Activated CD8-positive, alpha-beta T cell treated with anti-CD3 and anti-CD28 coated beads for 36 hours (primary cell): ENCODE results near the gene LRRC27. TPM values are rescaled to one million over a fixed set of nuclear protein-coding genes. Genes with fewer than 3 reads are reported as not detected.

Experiments
- ATAC-seq: fragments of 200-7000 bp; cut with Tn5 transposase; one replicate; pipeline ENCODE4 v1.10.0; 2021; ENCODE audit warnings: mild to moderate bottlenecking, moderate library complexity
- CTCF ChIA-PET: fragments of 350-600 bp; sonication (Branson Sonifier 250); formaldehyde crosslinking; loops from one replicate; lab custom pipeline; 2021; ENCODE audit warnings: antibody characterized with exemption; lab: Charles Lee
- POLR2A ChIA-PET: fragments of 350-600 bp; sonication (Branson Sonifier 250); formaldehyde crosslinking; loops from one replicate; lab custom pipeline; 2021; ENCODE audit warnings: antibody characterized with exemption; lab: Charles Lee
- DNase-seq: peaks from one replicate; pipeline ENCODE4 v3.0.0-alpha.2; 2020
- H3K27ac Mint-ChIP-seq: one replicate; pipeline ENCODE4 v1.8.0; 2021; ENCODE audit warnings: mild to moderate bottlenecking, mixed read lengths
- H3K27me3 Mint-ChIP-seq: one replicate; pipeline ENCODE4 v1.8.0; 2021; ENCODE audit warnings: mixed read lengths
- H3K36me3 Mint-ChIP-seq: one replicate; pipeline ENCODE4 v1.8.0; 2021; ENCODE audit warnings: low read depth, mixed read lengths
- H3K4me1 Mint-ChIP-seq: one replicate; pipeline ENCODE4 v1.8.0; 2021; ENCODE audit warnings: low read depth, mixed read lengths
- H3K4me3 Mint-ChIP-seq: one replicate; pipeline ENCODE4 v1.8.0; 2021; ENCODE audit warnings: mild to moderate bottlenecking, moderate library complexity, mixed read lengths
- H3K9me3 Mint-ChIP-seq: one replicate; pipeline ENCODE4 v1.8.0; 2021; ENCODE audit warnings: mixed read lengths
- CTCF ChIP-seq: fragments of 200-600 bp; IDR thresholded peaks from one replicate; pipeline ENCODE4 v1.8.0; 2022; ENCODE audit warnings: antibody characterized with exemption, mild to moderate bottlenecking
- intact Hi-C: fragments of 100-400 bp; cut with micrococcal nuclease; formaldehyde crosslinking; loops from one replicate; pipeline ENCODE4 v1.10.0; 2022
- total RNA-seq, 2 experiments: library from RNA; stranded (reverse); gene quantifications; one replicate each; pipeline ENCODE4 v1.2.3, GENCODE V29; 2021

The LRRC27 gene
- total RNA-seq, 2 experiments from 2014 or later = 2.7 to 3.5 TPM

- ChIA-PET CTCF (no interaction called here), POLR2A (no interaction called here)
- ATAC-seq (no peak), DNase-seq (no peak)
- no peak overlapping the region for H3K27ac Mint-ChIP-seq
- H3K36me3 Mint-ChIP-seq = no peaks in the 10 kb centered on the region
- intact Hi-C loops = no loop called here
- H3K27me3 Mint-ChIP-seq = no peaks in the 10 kb centered on the region
- no peaks in the 10 kb centered on the region for H3K4me1 Mint-ChIP-seq
- H3K9me3 Mint-ChIP-seq = no peaks in the 10 kb centered on the region
- no peak for TF ChIP-seq CTCF
- H3K4me3 Mint-ChIP-seq = no peak overlapping the region
Observed at GRCh38 chr10:132290631-132291030, 41.4 kb upstream of the LRRC27 start.

- POLR2A ChIA-PET = no interaction called here
- no peaks in the 10 kb centered on the region for H3K9me3 Mint-ChIP-seq
- CTCF ChIA-PET = no interaction called here
- ATAC-seq (no peak), DNase-seq (no peak)
- H3K4me1 Mint-ChIP-seq = no peaks in the 10 kb centered on the region
- TF ChIP-seq CTCF = no peak
- H3K36me3 Mint-ChIP-seq = no peaks in the 10 kb centered on the region
- H3K27me3 Mint-ChIP-seq = no peaks in the 10 kb centered on the region
- H3K4me3 Mint-ChIP-seq = no peak overlapping the region
- H3K27ac Mint-ChIP-seq = no peak overlapping the region
- intact Hi-C loops = no loop called here
Observed at GRCh38 chr10:132291826-132292225, 40.2 kb upstream of the LRRC27 start.

- Mint-ChIP-seq H3K4me3 (no peak overlapping the region), H3K27me3 (no peaks in the 10 kb centered on the region), H3K4me1 (peaks cover 2% of the 10 kb centered on the region), H3K9me3 (no peaks in the 10 kb centered on the region), H3K36me3 (no peaks in the 10 kb centered on the region), H3K27ac (no peak overlapping the region)
- TF ChIP-seq CTCF = no peak
- intact Hi-C loops = no loop called here
- CTCF ChIA-PET = no interaction called here
- no peak for DNase-seq
- POLR2A ChIA-PET = no interaction called here
- ATAC-seq = no peak
Observed at GRCh38 chr10:132292287-132293200, 39.4 kb upstream of the LRRC27 start.

- Mint-ChIP-seq H3K4me1 (peaks cover 7% of the 10 kb centered on the region), H3K36me3 (no peaks in the 10 kb centered on the region), H3K4me3 (no peak overlapping the region), H3K9me3 (no peaks in the 10 kb centered on the region), H3K27ac (no peak overlapping the region), H3K27me3 (no peaks in the 10 kb centered on the region)
- no peak for TF ChIP-seq CTCF
- no peak for ATAC-seq
- ChIA-PET CTCF (no interaction called here), POLR2A (no interaction called here)
- intact Hi-C loops = no loop called here
- DNase-seq = no peak
Observed at GRCh38 chr10:132293201-132293812, 38.7 kb upstream of the LRRC27 start.

GRCh38 chr10:132293813-132294520 is 38.0 kb upstream of the LRRC27 start:
- TF ChIP-seq CTCF = no peak
- intact Hi-C loops = no loop called here
- H3K4me3 Mint-ChIP-seq = no peak overlapping the region
- no peaks in the 10 kb centered on the region for H3K36me3 Mint-ChIP-seq
- DNase-seq (no peak), ATAC-seq (no peak)
- H3K27ac Mint-ChIP-seq = no peak overlapping the region
- H3K4me1 Mint-ChIP-seq = peaks cover 7% of the 10 kb centered on the region
- H3K27me3 Mint-ChIP-seq = no peaks in the 10 kb centered on the region
- ChIA-PET CTCF (no interaction called here), POLR2A (no interaction called here)
- no peaks in the 10 kb centered on the region for H3K9me3 Mint-ChIP-seq
